ENCODE data around the gene ZNF385C.

Gene ZNF385C

GRCh38 chr17:42041619-42042018 is 56.7 kb downstream of the ZNF385C start:
- TF ChIP-seq CTCF (IDR thresholded peaks at IDR 0.05; ENCODE audit: low read length) (no peak), EZH2phosphoT487 (IDR thresholded peaks at IDR 0.05; ENCODE audit: low read length) (no peak), EZH2 (optimal IDR thresholded peaks at IDR 0.05; ENCODE audit: low read depth, low read length) (no peak)
- H4K20me1 ChIP-seq (ENCODE audit: insufficient read depth, low read length): no peaks in the 10 kb centered on the region
- no peak for DNase-seq
- no peaks in the 10 kb centered on the region for H3K9me3 ChIP-seq (replicated peaks; ENCODE audit: insufficient read depth, low read length)
- no peak overlapping the region for H3K4me2 ChIP-seq (ENCODE audit: low read depth, low read length)
- no peak overlapping the region for H3K4me3 ChIP-seq (ENCODE audit: low read length)
- no peak overlapping the region for H2AFZ ChIP-seq (ENCODE audit: low read length)
- H3K36me3 ChIP-seq (replicated peaks; ENCODE audit: insufficient read depth, low read length): no peaks in the 10 kb centered on the region
- no peaks in the 10 kb centered on the region for H3K4me1 ChIP-seq (ENCODE audit: low read length)
- H3F3A ChIP-seq (ENCODE audit: insufficient read depth, low read length): no peaks in the 10 kb centered on the region
- H3K9ac ChIP-seq (ENCODE audit: low read length): no peak overlapping the region
- H3K27ac ChIP-seq (ENCODE audit: low read length): no peak overlapping the region
- no peaks in the 10 kb centered on the region for H3K79me2 ChIP-seq (ENCODE audit: low read length)
- no peaks in the 10 kb centered on the region for H3K27me3 ChIP-seq (replicated peaks; ENCODE audit: insufficient read depth, low read length)
- no peaks in the 10 kb centered on the region for H3K9me2 ChIP-seq (replicated peaks; ENCODE audit: insufficient read depth, low read length)

- H2AFZ ChIP-seq (ENCODE audit: low read length): no peak overlapping the region
- no peaks in the 10 kb centered on the region for H3K9me2 ChIP-seq (replicated peaks; ENCODE audit: insufficient read depth, low read length)
- H3K4me1 ChIP-seq (ENCODE audit: low read length): no peaks in the 10 kb centered on the region
- TF ChIP-seq CTCF (IDR thresholded peaks at IDR 0.05; ENCODE audit: low read length) (no peak), EZH2phosphoT487 (IDR thresholded peaks at IDR 0.05; ENCODE audit: low read length) (no peak), EZH2 (optimal IDR thresholded peaks at IDR 0.05; ENCODE audit: low read depth, low read length) (no peak)
- H3K4me3 ChIP-seq (ENCODE audit: low read length): no peak overlapping the region
- H3K9ac ChIP-seq (ENCODE audit: low read length): no peak overlapping the region
- no peaks in the 10 kb centered on the region for H3K9me3 ChIP-seq (replicated peaks; ENCODE audit: insufficient read depth, low read length)
- H3K27me3 ChIP-seq (replicated peaks; ENCODE audit: insufficient read depth, low read length): no peaks in the 10 kb centered on the region
- DNase-seq: no peak
- no peak overlapping the region for H3K4me2 ChIP-seq (ENCODE audit: low read depth, low read length)
- H3F3A ChIP-seq (ENCODE audit: insufficient read depth, low read length): no peaks in the 10 kb centered on the region
- H4K20me1 ChIP-seq (ENCODE audit: insufficient read depth, low read length): no peaks in the 10 kb centered on the region
- H3K27ac ChIP-seq (ENCODE audit: low read length): no peak overlapping the region
- H3K79me2 ChIP-seq (ENCODE audit: low read length): no peaks in the 10 kb centered on the region
- no peaks in the 10 kb centered on the region for H3K36me3 ChIP-seq (replicated peaks; ENCODE audit: insufficient read depth, low read length)
Measured at GRCh38 chr17:42040818-42041217, 57.5 kb downstream of the ZNF385C start.

- no peak for DNase-seq
- no peaks in the 10 kb centered on the region for H4K20me1 ChIP-seq (ENCODE audit: insufficient read depth, low read length)
- H3K36me3 ChIP-seq (replicated peaks; ENCODE audit: insufficient read depth, low read length): no peaks in the 10 kb centered on the region
- H3F3A ChIP-seq (ENCODE audit: insufficient read depth, low read length): no peaks in the 10 kb centered on the region
- no peak overlapping the region for H3K4me3 ChIP-seq (ENCODE audit: low read length)
- H3K9me3 ChIP-seq (replicated peaks; ENCODE audit: insufficient read depth, low read length): no peaks in the 10 kb centered on the region
- H3K79me2 ChIP-seq (ENCODE audit: low read length): no peaks in the 10 kb centered on the region
- no peaks in the 10 kb centered on the region for H3K9me2 ChIP-seq (replicated peaks; ENCODE audit: insufficient read depth, low read length)
- H2AFZ ChIP-seq (ENCODE audit: low read length): no peak overlapping the region
- no peak overlapping the region for H3K9ac ChIP-seq (ENCODE audit: low read length)
- H3K4me1 ChIP-seq (ENCODE audit: low read length): no peaks in the 10 kb centered on the region
- no peak for TF ChIP-seq EZH2 (optimal IDR thresholded peaks at IDR 0.05; ENCODE audit: low read depth, low read length)
- no peak for TF ChIP-seq CTCF (IDR thresholded peaks at IDR 0.05; ENCODE audit: low read length)
- TF ChIP-seq EZH2phosphoT487 (IDR thresholded peaks at IDR 0.05; ENCODE audit: low read length): no peak
- no peak overlapping the region for H3K27ac ChIP-seq (ENCODE audit: low read length)
- H3K27me3 ChIP-seq (replicated peaks; ENCODE audit: insufficient read depth, low read length): no peaks in the 10 kb centered on the region
- H3K4me2 ChIP-seq (ENCODE audit: low read depth, low read length): no peak overlapping the region
Measured at GRCh38 chr17:42039794-42040763, 58.2 kb downstream of the ZNF385C start.

Data from MM.1S (cell line).